SK-N-SH treated with all-trans-retinoic acid at 6 μM for 48 hours (cell line): ENCODE data around the gene PRF1.

ENCODE experiments used
- SNAI2 ChIP-seq: fragments of 250-450 bp; sonication (Bioruptor Pico); IDR thresholded peaks from 2 replicates; pipeline ENCODE4 v1.5.0; 2020; ENCODE audit warnings: mild to moderate bottlenecking, moderate library complexity
- ZFP3 ChIP-seq: fragments of 250-450 bp; sonication (Bioruptor Pico); IDR thresholded peaks from 2 replicates; pipeline ENCODE4 v1.5.0; 2020; ENCODE audit warnings: mild to moderate bottlenecking, moderate library complexity
- ZFP30 ChIP-seq: fragments of 450-650 bp; formaldehyde crosslinking; IDR thresholded peaks from 2 replicates; pipeline ENCODE4 v1.5.0; 2022; ENCODE audit warnings: mild to moderate bottlenecking, moderate library complexity
- ZNF70 ChIP-seq: fragments of 450-650 bp; formaldehyde crosslinking; IDR thresholded peaks from 2 replicates; pipeline ENCODE4 v1.5.0; 2020; ENCODE audit warnings: mild to moderate bottlenecking, moderate library complexity
- TF ChIP-seq, protein P1 (sequence below): fragments of 250-450 bp; sonication (Bioruptor Pico); IDR thresholded peaks from 2 replicates; pipeline ENCODE4 v1.5.0; 2020; ENCODE audit warnings: mild to moderate bottlenecking, moderate library complexity

DNA sequence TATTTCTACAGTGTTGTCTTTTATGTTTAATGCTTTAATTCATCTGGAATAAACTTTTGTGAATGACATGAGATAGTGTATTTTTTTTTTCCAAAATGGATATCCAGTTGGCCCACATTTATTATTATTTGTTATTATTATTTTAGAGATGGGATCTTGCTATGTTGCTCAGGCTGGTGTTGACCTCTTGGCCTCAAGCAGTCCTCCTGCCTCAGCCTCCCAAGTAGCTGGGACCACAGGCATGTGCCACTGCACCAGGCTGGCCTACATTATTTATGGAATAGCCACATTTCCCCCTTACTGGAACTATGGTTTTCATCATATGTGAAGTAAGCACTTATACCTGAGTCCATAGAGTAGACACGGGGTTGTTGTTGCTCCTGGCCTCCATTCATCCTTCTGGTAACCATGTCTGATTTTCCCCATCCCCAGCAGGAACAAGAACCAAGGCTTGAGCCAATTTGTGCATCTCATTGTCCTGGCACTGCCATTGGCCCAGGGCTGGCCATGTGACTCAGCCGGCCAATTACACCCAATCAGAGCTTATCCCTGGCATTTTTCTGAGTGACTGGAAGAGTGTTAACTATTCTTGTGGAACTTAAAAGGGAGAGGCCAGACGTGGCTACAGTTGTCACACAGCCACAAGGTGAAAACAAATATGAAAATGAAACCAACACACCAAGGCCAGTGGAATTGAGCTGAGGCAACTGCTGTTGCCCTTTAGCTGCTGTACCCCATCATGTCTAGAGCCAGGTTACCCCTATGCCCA, 23.1 kb downstream of the PRF1 start:
- no peak for TF ChIP-seq ZNF70 (CRISPR knock-in tag)
- TF ChIP-seq ZFP3: no peak
- TF ChIP-seq, protein P1, sequence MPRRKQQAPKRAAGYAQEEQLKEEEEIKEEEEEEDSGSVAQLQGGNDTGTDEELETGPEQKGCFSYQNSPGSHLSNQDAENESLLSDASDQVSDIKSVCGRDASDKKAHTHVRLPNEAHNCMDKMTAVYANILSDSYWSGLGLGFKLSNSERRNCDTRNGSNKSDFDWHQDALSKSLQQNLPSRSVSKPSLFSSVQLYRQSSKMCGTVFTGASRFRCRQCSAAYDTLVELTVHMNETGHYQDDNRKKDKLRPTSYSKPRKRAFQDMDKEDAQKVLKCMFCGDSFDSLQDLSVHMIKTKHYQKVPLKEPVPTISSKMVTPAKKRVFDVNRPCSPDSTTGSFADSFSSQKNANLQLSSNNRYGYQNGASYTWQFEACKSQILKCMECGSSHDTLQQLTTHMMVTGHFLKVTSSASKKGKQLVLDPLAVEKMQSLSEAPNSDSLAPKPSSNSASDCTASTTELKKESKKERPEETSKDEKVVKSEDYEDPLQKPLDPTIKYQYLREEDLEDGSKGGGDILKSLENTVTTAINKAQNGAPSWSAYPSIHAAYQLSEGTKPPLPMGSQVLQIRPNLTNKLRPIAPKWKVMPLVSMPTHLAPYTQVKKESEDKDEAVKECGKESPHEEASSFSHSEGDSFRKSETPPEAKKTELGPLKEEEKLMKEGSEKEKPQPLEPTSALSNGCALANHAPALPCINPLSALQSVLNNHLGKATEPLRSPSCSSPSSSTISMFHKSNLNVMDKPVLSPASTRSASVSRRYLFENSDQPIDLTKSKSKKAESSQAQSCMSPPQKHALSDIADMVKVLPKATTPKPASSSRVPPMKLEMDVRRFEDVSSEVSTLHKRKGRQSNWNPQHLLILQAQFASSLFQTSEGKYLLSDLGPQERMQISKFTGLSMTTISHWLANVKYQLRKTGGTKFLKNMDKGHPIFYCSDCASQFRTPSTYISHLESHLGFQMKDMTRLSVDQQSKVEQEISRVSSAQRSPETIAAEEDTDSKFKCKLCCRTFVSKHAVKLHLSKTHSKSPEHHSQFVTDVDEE: no peak
- TF ChIP-seq ZFP30: no peak
- no peak for TF ChIP-seq SNAI2
